ENCODE results near the gene BCO2. TPM values are rescaled to one million over a fixed set of nuclear protein-coding genes. Genes with fewer than 3 reads are reported as not detected.
"Not testable (repeated sequence)": the region's sequence is repeated elsewhere in the genome, so short reads cannot be mapped to it uniquely, and the experiment has no call there.

BCO2 gene
- total RNA-seq, 2 experiments from 2014 or later = 0.32 to 0.82 TPM

DNA sequence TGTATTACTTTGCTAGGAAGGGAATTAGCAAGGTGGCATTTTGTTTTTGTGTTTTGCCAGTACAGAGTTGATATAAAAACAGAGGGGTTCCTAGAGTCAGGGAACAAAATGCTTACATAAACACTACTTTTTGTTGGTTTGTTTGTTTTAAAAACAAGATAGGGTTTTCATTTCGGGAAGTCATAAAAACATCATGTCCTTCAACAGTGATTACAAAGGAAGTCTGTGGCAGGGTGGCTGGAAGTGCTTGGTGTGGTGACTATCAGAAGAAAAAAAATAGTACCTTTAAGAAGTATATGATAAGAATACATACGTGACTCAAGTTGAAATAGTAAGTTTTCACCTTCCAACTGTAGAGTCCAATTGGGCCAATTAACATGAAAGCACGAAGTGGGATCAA is 10.3 kb upstream of the BCO2 start:
- ChIA-PET POLR2A (no interaction called here), CTCF (no interaction called here)

GRCh38 chr11:112166562-112166961 is 8.8 kb upstream of the BCO2 start:
- ChIA-PET POLR2A (no interaction called here), CTCF (interaction anchor here (0.6 to 1.0 kb wide), 2 partner anchors 10 to 1666 kb away, joined by 3 read pairs; no protein-coding TSS in a partner anchor)

- ChIA-PET CTCF (interaction anchor here (0.6 to 1.0 kb wide), 2 partner anchors 10 to 1667 kb away, joined by 3 read pairs; no protein-coding TSS in a partner anchor), POLR2A (no interaction called here)
Observed at GRCh38 chr11:112167145-112167544, 8.2 kb upstream of the BCO2 start, which contains the start of gene TEX12. TEX12 (plus strand) TSS chr11:112167372; CDS start chr11:112169269, 1,897 bp downstream.

DNA sequence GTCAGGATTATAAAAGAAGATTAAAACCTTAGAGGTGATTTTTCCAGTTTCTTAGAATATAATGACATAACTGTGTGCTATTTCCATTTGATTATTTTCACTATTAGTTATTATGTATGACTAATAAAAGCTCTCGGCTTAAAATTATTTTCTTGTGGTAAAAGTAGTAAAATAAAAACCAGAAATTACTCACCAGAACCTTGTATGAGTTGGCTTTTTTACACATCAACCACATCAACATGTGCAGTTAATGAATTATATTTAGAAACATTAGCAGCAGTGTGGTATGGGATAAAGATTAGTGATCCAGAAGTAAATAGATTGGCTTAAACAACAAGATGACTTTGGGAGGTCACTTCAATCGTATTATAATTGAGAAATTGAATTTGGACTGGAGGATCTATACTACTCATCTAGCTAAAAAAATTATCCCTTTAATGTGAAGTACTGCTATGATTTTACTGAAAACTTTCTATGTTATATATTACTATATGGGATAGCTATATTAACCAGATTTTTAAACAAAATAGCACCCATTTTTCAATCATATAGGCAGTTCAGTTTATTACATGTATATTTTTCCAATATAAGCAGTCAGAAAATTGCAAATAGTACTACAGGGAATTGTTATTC is 2.8 kb upstream of the BCO2 start:
- POLR2A ChIA-PET = no interaction called here
- CTCF ChIA-PET = no interaction called here

DNA sequence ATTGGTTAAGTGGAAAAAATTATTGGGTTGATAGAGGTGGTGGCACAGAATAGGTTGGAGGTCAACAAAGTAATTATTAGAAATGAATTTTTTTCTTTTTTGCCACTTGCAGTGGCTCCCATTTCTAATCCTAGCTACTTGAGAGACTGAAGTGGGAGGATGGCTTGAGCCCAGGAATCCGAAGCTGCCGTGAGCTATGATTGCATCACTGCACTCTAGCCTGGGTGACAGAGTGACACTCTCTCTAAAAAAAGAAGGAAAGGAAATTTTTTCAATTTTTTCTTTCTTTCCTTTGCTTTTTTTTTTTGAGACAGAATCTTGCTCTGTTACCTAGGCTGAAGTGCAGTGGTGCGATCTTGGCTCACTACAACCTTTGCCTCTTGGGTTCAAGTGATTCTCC is 2.2 kb upstream of the BCO2 start:
- ChIA-PET CTCF (no interaction called here), POLR2A (no interaction called here)

DNA sequence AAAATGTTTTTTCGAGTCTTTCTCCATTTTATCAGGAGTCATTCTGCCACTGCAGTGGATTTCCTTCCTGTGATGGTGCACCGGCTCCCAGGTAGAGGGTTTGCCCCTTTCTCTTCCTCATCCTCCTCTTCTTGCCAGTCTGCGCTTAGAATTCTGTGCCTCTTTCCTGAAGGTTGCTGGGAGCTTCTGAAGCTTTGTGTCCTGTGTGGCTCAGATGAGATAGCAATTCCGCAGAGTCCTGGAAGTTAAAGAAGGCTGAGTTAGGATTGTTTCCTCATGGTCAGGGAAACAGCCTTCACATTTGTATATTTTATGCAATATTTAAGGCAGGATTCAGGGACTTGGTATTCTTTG is 264 bp downstream of the BCO2 start:
- ChIA-PET CTCF (interaction anchor here (0.6 to 1.0 kb wide), 2 partner anchors 62 to 89 kb away, joined by 3 to 6 read pairs; partner anchors contain the start of genes SDHD and TIMM8B), POLR2A (no interaction called here)

GRCh38 chr11:112176077-112176476 is 765 bp downstream of the BCO2 start:
- ChIA-PET CTCF (interaction anchor here (1.0 kb wide), 1 partner anchor 89 kb away, joined by 3 read pairs; the partner anchor contains the start of genes SDHD and TIMM8B), POLR2A (no interaction called here)

- ChIA-PET CTCF (interaction anchor here (0.6 kb wide), 1 partner anchor 64 kb away, joined by 3 read pairs; no protein-coding TSS in a partner anchor), POLR2A (no interaction called here)
Observed at GRCh38 chr11:112177589-112177988, 2.3 kb downstream of the BCO2 start.

GRCh38 chr11:112178428-112178827 is 3.1 kb downstream of the BCO2 start:
- POLR2A ChIA-PET = no interaction called here
- CTCF ChIA-PET = no interaction called here

- ChIA-PET CTCF (no interaction called here), POLR2A (no interaction called here)
Observed at GRCh38 chr11:112178936-112179335, 3.6 kb downstream of the BCO2 start.

DNA sequence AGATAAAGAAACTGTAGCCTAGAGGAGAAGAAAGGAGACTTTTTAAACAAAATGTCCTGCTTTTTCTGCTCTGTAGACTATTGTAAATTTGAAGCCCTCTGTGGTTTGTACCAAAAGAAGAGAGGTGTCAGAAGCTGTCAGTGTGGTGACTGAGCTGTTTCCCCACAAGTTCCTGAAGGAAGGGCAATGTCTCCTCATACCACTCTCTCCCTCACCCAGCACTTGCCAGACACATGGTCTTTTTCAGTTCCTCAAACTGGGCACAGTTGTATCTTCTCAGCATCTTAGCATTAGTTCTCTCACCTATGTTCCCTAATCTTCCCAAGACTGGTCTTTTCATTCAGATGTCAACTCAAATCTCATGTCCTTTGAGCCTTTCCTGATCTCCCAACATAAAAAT is 4.3 kb downstream of the BCO2 start:
- CTCF ChIA-PET = no interaction called here
- POLR2A ChIA-PET = no interaction called here

DNA sequence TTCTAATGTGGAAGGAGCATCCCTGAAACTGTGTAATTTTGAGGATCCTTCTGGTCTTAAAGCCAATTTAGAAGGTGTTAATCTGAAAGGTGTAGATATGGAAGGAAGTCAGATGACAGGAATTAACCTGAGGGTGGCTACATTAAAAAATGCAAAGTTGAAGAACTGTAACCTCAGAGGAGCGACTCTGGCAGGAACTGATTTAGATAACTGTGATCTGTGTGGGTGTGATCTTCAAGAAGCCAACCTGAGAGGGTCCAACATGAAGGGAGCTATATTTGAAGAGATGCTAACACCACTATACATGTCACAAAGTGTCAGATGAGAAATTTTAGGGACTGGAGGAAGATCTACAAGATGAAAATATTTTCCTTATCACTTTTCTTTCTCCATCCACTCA is 7.6 kb downstream of the BCO2 start:
- ChIA-PET POLR2A (no interaction called here), CTCF (no interaction called here)

DNA sequence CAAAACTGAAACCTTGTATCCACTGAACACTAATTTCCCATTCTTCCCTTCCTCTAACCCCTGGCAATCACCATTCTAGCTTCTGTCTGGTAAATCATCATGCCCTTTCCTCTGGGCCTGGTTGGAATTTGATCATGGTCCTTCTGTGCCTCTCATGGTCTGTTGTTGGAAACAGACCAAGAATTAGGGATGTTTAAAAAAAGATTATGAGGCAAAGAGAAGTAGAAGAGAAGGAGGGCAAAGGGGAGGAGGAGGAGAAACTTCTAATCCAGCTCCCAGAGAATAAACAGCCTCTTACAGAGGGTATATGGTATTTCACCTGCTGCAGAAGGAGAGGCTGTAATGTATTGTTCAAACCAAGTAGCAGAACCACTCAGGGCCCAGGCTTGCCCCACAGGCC is 10.6 kb downstream of the BCO2 start:
- ChIA-PET POLR2A (no interaction called here), CTCF (no interaction called here)

DNA sequence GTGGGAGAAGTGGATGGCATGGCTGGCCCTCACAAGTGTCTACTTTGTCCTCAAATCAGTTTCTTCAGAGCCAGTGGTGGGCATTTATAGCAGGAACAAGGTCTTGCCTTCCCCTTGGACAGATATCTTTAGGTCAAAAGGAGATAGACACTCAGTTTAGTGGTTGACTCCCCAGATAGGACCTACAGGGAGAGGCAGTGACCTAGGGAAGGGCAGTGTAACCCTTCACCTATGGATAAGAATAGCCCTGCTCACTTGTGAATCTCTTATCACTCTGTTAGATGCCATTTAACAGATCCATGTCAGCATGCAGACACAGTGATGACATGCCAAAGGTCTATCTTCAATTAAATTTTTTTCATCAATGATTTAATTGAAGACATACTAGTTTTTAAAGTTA is 11.0 kb downstream of the BCO2 start:
- POLR2A ChIA-PET = no interaction called here
- CTCF ChIA-PET = no interaction called here

GRCh38 chr11:112195113-112195512 is 19.8 kb downstream of the BCO2 start:
- CTCF ChIA-PET, POLR2A ChIA-PET: not testable (repeated sequence)

DNA sequence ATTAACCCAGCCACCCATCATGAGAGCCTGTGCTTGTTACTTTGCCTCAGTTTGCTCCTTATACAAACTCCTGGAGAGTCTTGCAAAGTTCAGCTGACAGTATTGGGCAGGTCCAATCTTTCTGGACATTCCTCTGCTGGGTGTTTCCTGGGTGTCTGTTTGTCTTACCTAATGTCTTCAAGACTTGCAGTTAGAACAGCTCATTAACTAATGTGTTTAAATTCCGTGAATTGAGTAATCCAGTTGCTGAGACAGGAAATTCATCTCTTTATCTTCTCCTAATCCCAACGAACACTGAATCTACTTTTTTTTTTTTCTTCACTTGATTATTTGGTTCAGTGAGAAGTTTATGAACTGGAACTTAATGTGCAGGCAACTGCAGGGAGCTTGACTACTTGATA is 20.6 kb downstream of the BCO2 start:
- ChIA-PET CTCF (no interaction called here), POLR2A (no interaction called here)

GRCh38 chr11:112196519-112197087 is 21.3 kb downstream of the BCO2 start:
- ChIA-PET POLR2A (no interaction called here), CTCF (no interaction called here)

DNA sequence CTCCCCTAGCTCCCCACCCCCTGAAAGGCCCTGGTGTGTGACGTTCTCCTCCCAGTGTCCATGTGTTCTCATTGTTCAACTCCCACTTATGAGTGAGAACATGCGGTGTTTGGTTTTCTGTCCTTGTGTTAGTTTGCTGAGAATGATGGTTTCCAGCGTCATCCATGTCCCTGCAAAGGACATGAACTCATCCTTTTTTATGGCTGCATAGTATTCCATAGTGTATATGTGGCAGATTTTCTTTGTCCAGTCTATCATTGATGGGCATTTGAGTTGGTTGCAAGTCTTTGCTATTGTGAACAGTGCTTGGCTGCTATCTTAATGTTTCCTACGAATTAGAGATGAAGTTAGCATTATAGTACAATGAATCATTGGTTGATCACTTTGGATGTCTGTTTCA is 23.8 kb downstream of the BCO2 start:
- POLR2A ChIA-PET, CTCF ChIA-PET: not testable (repeated sequence)

DNA sequence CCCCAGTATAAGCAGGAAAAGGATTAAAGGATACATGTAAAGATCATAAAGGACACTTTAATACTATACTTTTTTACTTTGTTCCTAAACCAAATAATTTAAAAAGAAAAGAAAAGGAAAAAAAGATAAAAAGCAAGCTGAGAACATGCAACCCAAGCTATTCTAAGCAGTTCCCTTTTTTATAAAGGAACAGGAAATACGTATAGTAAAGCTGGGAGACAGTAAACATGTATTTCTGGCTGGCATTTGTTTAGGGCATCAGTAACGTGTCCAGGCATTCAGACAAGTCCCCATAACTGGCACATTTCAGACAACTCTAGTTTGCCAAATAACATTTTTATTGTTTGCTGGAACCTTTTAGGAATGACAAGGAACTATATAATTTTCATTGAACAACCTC is 24.9 kb downstream of the BCO2 start:
- ChIA-PET POLR2A (no interaction called here), CTCF (interaction anchor here (0.9 kb wide), 1 partner anchor 80 kb away, joined by 8 read pairs; no protein-coding TSS in a partner anchor)

DNA sequence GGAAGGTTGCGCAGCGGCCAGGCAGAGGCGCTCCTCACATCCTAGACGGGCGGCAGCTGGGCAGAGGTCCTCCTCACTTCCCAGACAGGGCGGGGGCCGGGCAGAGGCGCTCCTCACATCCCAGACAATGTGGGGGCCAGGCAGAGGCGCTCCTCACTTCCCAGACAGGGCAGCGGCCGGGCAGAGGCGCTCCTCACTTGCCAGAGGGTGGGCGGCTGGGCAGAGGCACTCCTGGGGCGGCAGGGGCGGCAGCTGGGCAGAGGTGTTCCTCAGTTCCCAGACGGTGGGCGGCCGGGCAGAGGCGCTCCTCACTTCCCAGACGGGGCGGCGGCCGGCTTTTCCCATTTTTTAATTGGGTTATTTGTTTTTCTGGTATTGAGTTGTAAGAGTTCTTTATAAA is 30.8 kb downstream of the BCO2 start:
- POLR2A ChIA-PET = no interaction called here
- CTCF ChIA-PET = no interaction called here

DNA sequence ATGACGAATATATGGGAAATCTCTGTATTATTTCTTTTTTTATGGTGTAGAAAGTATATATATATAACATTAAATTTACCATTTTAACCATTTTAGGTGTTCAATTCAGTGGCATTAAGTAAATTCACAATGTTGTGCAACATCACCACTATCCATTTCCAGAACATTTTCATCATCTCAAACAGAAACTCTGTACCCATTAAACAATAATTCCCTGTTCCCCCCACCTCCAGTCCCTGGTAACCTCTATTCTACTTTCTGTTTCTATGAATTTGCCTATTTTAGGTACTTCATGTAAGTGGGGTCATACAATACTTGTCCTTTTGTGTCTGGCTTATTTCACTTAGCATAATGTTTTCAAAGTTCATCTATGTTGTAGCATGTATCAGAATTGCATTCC is 35.6 kb downstream of the BCO2 start:
- CTCF ChIA-PET = no interaction called here

DNA sequence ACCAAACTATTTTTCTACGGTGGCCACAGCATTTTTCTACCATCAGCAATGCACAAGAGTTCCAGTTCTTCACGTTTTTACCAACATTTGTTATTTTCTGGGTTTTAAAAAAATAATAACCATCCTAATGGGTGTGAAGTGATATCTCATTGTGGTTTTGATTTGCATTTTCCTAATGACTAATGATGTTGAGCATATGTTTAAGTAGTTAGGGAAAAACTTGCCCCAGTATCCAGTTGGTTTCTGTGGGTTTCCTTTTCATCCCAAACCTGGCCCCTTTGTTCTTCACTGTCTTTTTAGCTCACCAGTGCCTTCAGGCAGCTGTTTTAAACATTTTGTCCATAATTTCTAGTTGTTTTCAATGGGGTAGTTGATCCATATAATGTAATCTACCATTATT is 36.2 kb downstream of the BCO2 start:
- ChIA-PET CTCF (no interaction called here), POLR2A (no interaction called here)

More for the DNA sequence above, 35.6 kb downstream of the BCO2 start:
- POLR2A ChIA-PET = no interaction called here
